Measurements from ENCODE around the gene BTBD8.

Gene BTBD8

GRCh38 chr1:92201973-92202372, 121.8 kb downstream of the BTBD8 start:
- FAIRE-seq: no peak

GRCh38 chr1:92203105-92203504, 123.0 kb downstream of the BTBD8 start:
- no peak for FAIRE-seq

GRCh38 chr1:92210701-92211100, 130.6 kb downstream of the BTBD8 start:
- no peak for FAIRE-seq

GRCh38 chr1:92211166-92211565, 131.0 kb downstream of the BTBD8 start:
- FAIRE-seq: no peak

GRCh38 chr1:92217721-92218120, 137.6 kb downstream of the BTBD8 start, which contains the start of gene C1orf146:
TSS of gene C1orf146 (plus strand) at chr1:92217915. CDS start at chr1:92231421, 13,506 bp downstream.
- FAIRE-seq: no peak

- no peak for FAIRE-seq
Observed at GRCh38 chr1:92218559-92218958, 138.4 kb downstream of the BTBD8 start.

- FAIRE-seq: no peak
Observed at GRCh38 chr1:92219028-92219427, 138.9 kb downstream of the BTBD8 start.

GRCh38 chr1:92228401-92228800, 148.3 kb downstream of the BTBD8 start:
- no peak for FAIRE-seq

GRCh38 chr1:92230736-92231135, 150.6 kb downstream of the BTBD8 start:
- no peak for FAIRE-seq

All from colon (tissue), 2 donors.